ENCODE measurements around the gene EYS.
"Not testable (repeated sequence)": the region's sequence is repeated elsewhere in the genome, so short reads cannot be mapped to it uniquely, and the experiment has no call there.

EYS gene

GRCh38 chr6:65569505-65569904, 137.5 kb downstream of the EYS start:
- no peak overlapping the region for H3K27ac ChIP-seq
- no peak for TF ChIP-seq CTCF (conservative IDR thresholded peaks at IDR 0.05)

GRCh38 chr6:65569056-65569455, 138.0 kb downstream of the EYS start:
- not testable (repeated sequence) for H3K27ac ChIP-seq

- TF ChIP-seq CTCF (conservative IDR thresholded peaks at IDR 0.05) = no peak
- no peak overlapping the region for H3K27ac ChIP-seq
Measured at GRCh38 chr6:65566117-65566516, 140.9 kb downstream of the EYS start.

- no peak overlapping the region for H3K27ac ChIP-seq
- TF ChIP-seq CTCF (conservative IDR thresholded peaks at IDR 0.05) = no peak
Measured at GRCh38 chr6:65558071-65558470, 149.0 kb downstream of the EYS start.

- no peak for TF ChIP-seq CTCF (conservative IDR thresholded peaks at IDR 0.05)
Measured at GRCh38 chr6:65557224-65557623, 149.8 kb downstream of the EYS start.

GRCh38 chr6:65546894-65547293, 160.1 kb downstream of the EYS start:
- H3K27ac ChIP-seq = no peak overlapping the region
- no peak for TF ChIP-seq CTCF (conservative IDR thresholded peaks at IDR 0.05)

More at GRCh38 chr6:65557224-65557623, 149.8 kb downstream of the EYS start:
- H3K27ac ChIP-seq = no peak overlapping the region

GRCh38 chr6:65545920-65546319, 161.1 kb downstream of the EYS start:
- TF ChIP-seq CTCF (conservative IDR thresholded peaks at IDR 0.05) = no peak
- no peak overlapping the region for H3K27ac ChIP-seq

GRCh38 chr6:65538644-65539043, 168.4 kb downstream of the EYS start:
- no peak for TF ChIP-seq CTCF (conservative IDR thresholded peaks at IDR 0.05)
- no peak overlapping the region for H3K27ac ChIP-seq

Measured in VCaP (cell line).